ENCODE measurements around the gene AKT3. TPM values are rescaled to one million over a fixed set of nuclear protein-coding genes. Genes with fewer than 3 reads are reported as not detected.

The AKT3 gene
- total and polyA plus RNA-seq, 4 donors, result 7.1 to 53.1 (median 23.8) TPM

DNA sequence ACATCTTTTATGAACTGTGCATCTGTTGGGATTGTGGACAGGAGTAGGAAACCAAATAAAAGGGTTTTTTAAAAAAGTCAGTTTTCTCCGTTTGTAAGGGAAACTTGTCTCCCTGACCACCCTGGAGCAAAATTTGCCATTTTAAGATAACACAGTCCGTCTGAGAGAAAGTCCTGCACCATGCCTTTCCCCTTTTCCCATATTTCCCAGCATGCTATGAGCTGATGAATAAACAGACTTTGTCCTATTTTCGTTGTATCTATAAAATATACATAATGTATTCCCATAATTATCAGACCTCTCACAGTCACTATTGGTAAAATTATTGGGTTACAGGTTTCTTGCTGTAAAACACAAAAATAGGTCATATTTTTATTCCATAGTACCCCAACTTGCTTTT lies 1.7 kb upstream of the AKT3 start:
- ATAC-seq (ENCODE audit: insufficient read depth, low FRiP score) (no peak), DNase-seq (no peak)
- TF ChIP-seq CTCF (IDR thresholded peaks at IDR 0.05; ENCODE audit: control extremely low read depth, extremely low read depth), result no peak
- H3K4me1 ChIP-seq (ENCODE audit: control insufficient read depth in 5 of 5, insufficient read depth in 5 of 5, low read length in 5 of 5), result peaks cover 0 to 11% (median 2%) of the 10 kb centered on the region in 5 donors
- WGBS, 2 donors, result 34 to 36% methylated on average over 3 of the region's 3 CpGs
- H3K4me3 ChIP-seq, result no peak overlapping the region
- H3K36me3 ChIP-seq (ENCODE audit: control insufficient read depth in 4 of 4, insufficient read depth in 4 of 4, low read length in 4 of 4), result no peaks in the 10 kb centered on the region
- H3K9ac ChIP-seq (ENCODE audit: insufficient read depth in 1 of 2, low read length in 2 of 2), result no peak overlapping the region
- no peak overlapping the region for H3K27ac ChIP-seq (ENCODE audit: low read depth in 1 of 2, low read length in 1 of 2)
- H3K9me3 ChIP-seq (ENCODE audit: control insufficient read depth in 4 of 4, insufficient read depth in 3 of 4, low read length in 3 of 4), result no peaks in the 10 kb centered on the region
- no peaks in the 10 kb centered on the region for H3K27me3 ChIP-seq (ENCODE audit: control insufficient read depth in 3 of 3, insufficient read depth in 3 of 3, low read length in 2 of 3)

DNA sequence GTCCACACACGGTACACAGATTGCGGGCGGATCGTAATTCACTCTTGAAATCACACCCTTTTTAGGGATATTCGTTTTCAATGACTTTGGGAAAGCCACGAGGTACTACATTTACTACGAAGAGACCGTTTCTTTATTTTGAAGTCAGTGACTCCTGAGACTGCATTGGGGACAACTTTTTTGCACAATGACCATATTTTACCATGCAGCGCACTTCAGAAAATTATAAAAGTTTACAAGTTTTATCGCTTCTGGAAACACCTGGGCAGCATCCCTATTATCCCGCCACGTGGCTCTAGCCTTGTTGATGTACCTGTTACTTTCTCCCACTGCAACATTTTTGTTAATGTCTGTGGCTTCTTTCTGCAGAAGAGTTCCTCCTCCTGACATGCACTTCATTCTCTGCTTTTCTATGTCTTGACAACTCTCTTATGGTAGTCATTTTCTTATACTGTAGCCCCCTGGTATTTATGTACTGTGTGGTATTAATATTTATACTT lies 1.3 kb upstream of the AKT3 start:
- 2 to 5% methylated on average over 12 of the region's 12 CpGs for WGBS, 2 donors
- H3K36me3 ChIP-seq (ENCODE audit: control insufficient read depth in 4 of 4, insufficient read depth in 4 of 4, low read length in 4 of 4), result no peaks in the 10 kb centered on the region
- no peaks in the 10 kb centered on the region for H3K9me3 ChIP-seq (ENCODE audit: control insufficient read depth in 4 of 4, insufficient read depth in 3 of 4, low read length in 3 of 4)
- no peak for TF ChIP-seq CTCF (IDR thresholded peaks at IDR 0.05; ENCODE audit: control extremely low read depth, extremely low read depth)
- ATAC-seq (ENCODE audit: insufficient read depth, low FRiP score), result no peak
- peak in 1 of 3 donors; percentile 65 for DNase-seq
- H3K27ac ChIP-seq (ENCODE audit: low read depth in 1 of 2, low read length in 1 of 2), result peak overlapping the region; percentile 94
- peaks cover 0 to 11% (median 2%) of the 10 kb centered on the region in 5 donors for H3K4me1 ChIP-seq (ENCODE audit: control insufficient read depth in 5 of 5, insufficient read depth in 5 of 5, low read length in 5 of 5)
- peak overlapping the region; percentile 64 to 92 for H3K9ac ChIP-seq (ENCODE audit: insufficient read depth in 1 of 2, low read length in 2 of 2)
- H3K4me3 ChIP-seq, result peak overlapping the region; percentile 50
- H3K27me3 ChIP-seq (ENCODE audit: control insufficient read depth in 3 of 3, insufficient read depth in 3 of 3, low read length in 2 of 3), result no peaks in the 10 kb centered on the region

- peak overlapping the region; percentile 50 for H3K4me3 ChIP-seq
- ATAC-seq (ENCODE audit: insufficient read depth, low FRiP score) (peak; percentile 64), DNase-seq (peak; percentile 86 to 90 (median 89))
- H3K27me3 ChIP-seq (ENCODE audit: control insufficient read depth in 3 of 3, insufficient read depth in 3 of 3, low read length in 2 of 3), result no peaks in the 10 kb centered on the region
- H3K9ac ChIP-seq (ENCODE audit: insufficient read depth in 1 of 2, low read length in 2 of 2), result peak overlapping the region; percentile 64 to 92
- H3K27ac ChIP-seq (ENCODE audit: low read depth in 1 of 2, low read length in 1 of 2), result peak overlapping the region; percentile 94
- no peaks in the 10 kb centered on the region for H3K36me3 ChIP-seq (ENCODE audit: control insufficient read depth in 4 of 4, insufficient read depth in 4 of 4, low read length in 4 of 4)
- H3K4me1 ChIP-seq (ENCODE audit: control insufficient read depth in 5 of 5, insufficient read depth in 5 of 5, low read length in 5 of 5), result peaks cover 0 to 11% (median 2%) of the 10 kb centered on the region in 5 donors
- H3K9me3 ChIP-seq (ENCODE audit: control insufficient read depth in 4 of 4, insufficient read depth in 3 of 4, low read length in 3 of 4), result no peaks in the 10 kb centered on the region
- WGBS, 2 donors, result 0% methylated on average over 47 to 92 of the region's 92 CpGs
- no peak for TF ChIP-seq CTCF (IDR thresholded peaks at IDR 0.05; ENCODE audit: control extremely low read depth, extremely low read depth)
Observed at GRCh38 chr1:243850452-243851256, 611 bp upstream of the AKT3 start.
